KMS-11 (cell line): ENCODE results near the gene THOC5.
"Not testable (repeated sequence)": the region's sequence is repeated elsewhere in the genome, so short reads cannot be mapped to it uniquely, and the experiment has no call there.

Experiments used
- H2AFZ ChIP-seq: fragments of 200-600 bp; sonication (generic); 2 replicates; pipeline ENCODE4 v1.6.1; 2016; ENCODE audit warnings: antibody characterized with exemption, mixed run types, low read depth
- H3K27ac ChIP-seq: fragments of 200-600 bp; sonication (generic); 2 replicates; pipeline ENCODE4 v1.6.1; 2016; ENCODE audit warnings: mild to moderate bottlenecking, mixed run types
- H3K27me3 ChIP-seq: fragments of 200-600 bp; sonication (generic); 2 replicates; pipeline ENCODE4 v1.6.1; 2017; ENCODE audit warnings: mild to moderate bottlenecking, low read depth, mixed run types, moderate library complexity; ENCODE audit not compliant: insufficient read depth
- H3K36me3 ChIP-seq: fragments of 200-600 bp; sonication (generic); 2 replicates; pipeline ENCODE4 v1.6.1; 2017; ENCODE audit warnings: mild to moderate bottlenecking, mixed run types; ENCODE audit not compliant: insufficient read depth
- H3K4me1 ChIP-seq: fragments of 200-600 bp; sonication (generic); 2 replicates; pipeline ENCODE4 v1.6.1; 2016; ENCODE audit warnings: mild to moderate bottlenecking, low read depth, mixed run types; ENCODE audit not compliant: poor library complexity, severe bottlenecking
- H3K4me2 ChIP-seq: fragments of 200-600 bp; sonication (generic); 2 replicates; pipeline ENCODE4 v1.7.0; 2016; ENCODE audit warnings: mild to moderate bottlenecking, mixed run types
- H3K4me3 ChIP-seq: fragments of 200-600 bp; sonication (generic); IDR thresholded peaks from 2 replicates; pipeline ENCODE4 v1.6.1; 2017; ENCODE audit warnings: low read depth, low read length, mixed read lengths; ENCODE audit not compliant: insufficient read depth
- H3K79me2 ChIP-seq: fragments of 200-600 bp; sonication (generic); 2 replicates; pipeline ENCODE4 v1.6.1; 2016; ENCODE audit warnings: low read depth, mixed run types; ENCODE audit not compliant: insufficient read depth
- H3K9ac ChIP-seq: fragments of 200-600 bp; sonication (generic); 2 replicates; pipeline ENCODE4 v1.6.1; 2016; ENCODE audit warnings: mild to moderate bottlenecking, mixed run types
- H4K20me1 ChIP-seq: fragments of 200-600 bp; sonication (generic); 2 replicates; pipeline ENCODE4 v1.6.1; 2016; ENCODE audit warnings: mild to moderate bottlenecking, mixed run types; ENCODE audit not compliant: insufficient read depth
- CTCF ChIP-seq: fragments of 200-600 bp; sonication (generic); conservative IDR thresholded peaks from 2 replicates; pipeline ENCODE4 v1.6.1; 2017; ENCODE audit warnings: low read depth, mild to moderate bottlenecking, antibody characterized with exemption, low read length, moderate library complexity, mixed read lengths

THOC5 gene

GRCh38 chr22:29553351-29554224 lies at the start of gene THOC5:
TSS of gene THOC5 (minus strand) at chr22:29553757. CDS start at chr22:29549147, 4,610 bp downstream.
- no peaks in the 10 kb centered on the region for H3K27me3 ChIP-seq
- H3K4me1 ChIP-seq = peaks cover 8% of the 10 kb centered on the region
- H3K36me3 ChIP-seq = no peaks in the 10 kb centered on the region
- H4K20me1 ChIP-seq = no peaks in the 10 kb centered on the region
- peak; percentile 40; the same call in 1 of the 2 replicates for TF ChIP-seq CTCF
- H3K4me3 ChIP-seq = no peak within 1 kb of the TSS
- H3K27ac ChIP-seq = peak within 1 kb of the TSS; percentile 52; the same call in 1 of the 2 replicates
- H3K4me2 ChIP-seq = peak within 1 kb of the TSS; percentile 85
- H2AFZ ChIP-seq = peak within 1 kb of the TSS; percentile 54
- H3K79me2 ChIP-seq = peaks cover 4% of the 10 kb centered on the region; the same call in 1 of the 2 replicates
- H3K9ac ChIP-seq = peak within 1 kb of the TSS; percentile 45; the same call in 1 of the 2 replicates

GRCh38 chr22:29598684-29599020 lies 45.1 kb upstream of the THOC5 start:
- Histone ChIP-seq H4K20me1 (no peaks in the 10 kb centered on the region), H3K4me2 (no peak overlapping the region), H3K27me3 (no peaks in the 10 kb centered on the region), H2AFZ (no peak overlapping the region), H3K79me2 (peaks cover under 1% of the 10 kb centered on the region), H3K4me3 (no peak overlapping the region), H3K9ac (no peak overlapping the region), H3K36me3 (no peaks in the 10 kb centered on the region), H3K27ac (no peak overlapping the region), H3K4me1 (no peaks in the 10 kb centered on the region)
- no peak for TF ChIP-seq CTCF

GRCh38 chr22:29597871-29598683 lies 44.5 kb upstream of the THOC5 start:
- H2AFZ ChIP-seq, H3K4me1 ChIP-seq, H3K4me3 ChIP-seq, H3K27me3 ChIP-seq, H3K79me2 ChIP-seq, H3K4me2 ChIP-seq, H4K20me1 ChIP-seq, H3K9ac ChIP-seq, H3K27ac ChIP-seq, H3K36me3 ChIP-seq: not testable (repeated sequence)

GRCh38 chr22:29596408-29596807 lies 42.9 kb upstream of the THOC5 start:
- no peak overlapping the region for H3K9ac ChIP-seq
- H3K36me3 ChIP-seq = no peaks in the 10 kb centered on the region
- H3K27me3 ChIP-seq = no peaks in the 10 kb centered on the region
- no peak overlapping the region for H3K4me2 ChIP-seq
- H2AFZ ChIP-seq = no peak overlapping the region
- no peak overlapping the region for H3K27ac ChIP-seq
- no peak for TF ChIP-seq CTCF
- H4K20me1 ChIP-seq = no peaks in the 10 kb centered on the region
- no peaks in the 10 kb centered on the region for H3K4me1 ChIP-seq
- H3K4me3 ChIP-seq = no peak overlapping the region
- no peaks in the 10 kb centered on the region for H3K79me2 ChIP-seq

- not testable (repeated sequence) for H3K9ac ChIP-seq, H3K4me1 ChIP-seq, H3K36me3 ChIP-seq, H3K27me3 ChIP-seq, H3K4me2 ChIP-seq, H4K20me1 ChIP-seq, H3K4me3 ChIP-seq, H3K27ac ChIP-seq, H2AFZ ChIP-seq, H3K79me2 ChIP-seq
These were observed 40.9 kb upstream of the THOC5 start for GRCh38 chr22:29594447-29594846.
